NCI-H2029 treated with DMSO at 0.1 percent for 48 hours (cell line): Measurements from ENCODE around the gene EEFSEC.
A peak's percentile ranks its signal among the peaks of the same experiment; 100 is the strongest.
"Not testable (repeated sequence)": the region's sequence is repeated elsewhere in the genome, so short reads cannot be mapped to it uniquely, and the experiment has no call there.

ENCODE experiments used
- DNase-seq: peaks from one replicate; lab custom pipeline; 2025; lab: John Stamatoyannopoulos, UW

Gene EEFSEC

GRCh38 chr3:128152419-128153155 is 694 bp upstream of the EEFSEC start:
- DNase-seq, result no peak

- not testable (repeated sequence) for DNase-seq
Measured at GRCh38 chr3:128154354-128154753, 1.1 kb downstream of the EEFSEC start.

- no peak for DNase-seq
Measured at GRCh38 chr3:128155616-128156360, 2.5 kb downstream of the EEFSEC start.

- no peak for DNase-seq
Measured at GRCh38 chr3:128160661-128161060, 7.4 kb downstream of the EEFSEC start.

GRCh38 chr3:128163432-128163831 is 10.2 kb downstream of the EEFSEC start:
- DNase-seq, result no peak

GRCh38 chr3:128166971-128167453 is 13.7 kb downstream of the EEFSEC start:
- DNase-seq, result no peak

GRCh38 chr3:128167646-128167972 is 14.3 kb downstream of the EEFSEC start:
- no peak for DNase-seq

- DNase-seq, result no peak
Measured at GRCh38 chr3:128167973-128168674, 14.8 kb downstream of the EEFSEC start.

- DNase-seq, result no peak
Measured at GRCh38 chr3:128168836-128169235, 15.6 kb downstream of the EEFSEC start.

- peak; percentile 21 for DNase-seq
Measured at GRCh38 chr3:128170866-128171516, 17.7 kb downstream of the EEFSEC start.

- DNase-seq, result no peak
Measured at GRCh38 chr3:128173200-128173599, 19.9 kb downstream of the EEFSEC start.

- DNase-seq, result no peak
Measured at GRCh38 chr3:128173849-128174248, 20.6 kb downstream of the EEFSEC start.

GRCh38 chr3:128174675-128175590 is 21.7 kb downstream of the EEFSEC start:
- no peak for DNase-seq

- no peak for DNase-seq
Measured at GRCh38 chr3:128175768-128176167, 22.5 kb downstream of the EEFSEC start.

GRCh38 chr3:128176276-128176833 is 23.1 kb downstream of the EEFSEC start:
- DNase-seq, result no peak

GRCh38 chr3:128177865-128178264 is 24.6 kb downstream of the EEFSEC start:
- no peak for DNase-seq

GRCh38 chr3:128178782-128179483 is 25.7 kb downstream of the EEFSEC start:
- DNase-seq, result no peak

GRCh38 chr3:128179484-128179819 is 26.2 kb downstream of the EEFSEC start:
- DNase-seq, result no peak

- no peak for DNase-seq
Measured at GRCh38 chr3:128180436-128180835, 27.2 kb downstream of the EEFSEC start.

GRCh38 chr3:128180913-128181312 is 27.6 kb downstream of the EEFSEC start:
- no peak for DNase-seq
